NCI-H128 (cell line): Measurements from ENCODE around the gene CHST6.
"Not testable (repeated sequence)": the region's sequence is repeated elsewhere in the genome, so short reads cannot be mapped to it uniquely, and the experiment has no call there.

Experiments
- DNase-seq: peaks from one replicate; lab custom pipeline; 2025; ENCODE audit not compliant: unreplicated experiment; lab: John Stamatoyannopoulos, UW

Gene CHST6

GRCh38 chr16:75495076-75495674, at the start of gene CHST6:
TSS of gene CHST6 (minus strand) at chr16:75495441. CDS start at chr16:75479828, 15,613 bp downstream.
- DNase-seq, result no peak

DNA sequence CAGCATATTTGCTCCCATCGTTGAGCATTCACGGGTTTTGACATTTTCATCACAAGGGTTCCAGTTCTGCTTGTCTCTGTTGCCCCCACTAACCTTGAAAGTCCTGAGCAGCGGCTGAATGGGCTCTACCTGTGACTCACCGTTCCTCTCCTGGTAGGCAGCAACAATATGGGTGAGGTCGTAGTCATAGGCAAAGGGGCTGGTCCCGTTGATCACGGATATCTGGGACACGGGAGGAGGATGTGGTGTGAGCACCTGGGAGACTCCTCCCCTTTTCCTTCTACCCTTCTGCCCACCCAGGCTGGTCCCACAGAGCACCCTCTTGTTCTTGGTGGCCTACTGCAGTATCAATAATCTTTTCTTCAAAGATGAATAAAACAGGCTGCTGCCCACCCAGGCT, 47.2 kb upstream of the CHST6 start:
- not testable (repeated sequence) for DNase-seq

DNA sequence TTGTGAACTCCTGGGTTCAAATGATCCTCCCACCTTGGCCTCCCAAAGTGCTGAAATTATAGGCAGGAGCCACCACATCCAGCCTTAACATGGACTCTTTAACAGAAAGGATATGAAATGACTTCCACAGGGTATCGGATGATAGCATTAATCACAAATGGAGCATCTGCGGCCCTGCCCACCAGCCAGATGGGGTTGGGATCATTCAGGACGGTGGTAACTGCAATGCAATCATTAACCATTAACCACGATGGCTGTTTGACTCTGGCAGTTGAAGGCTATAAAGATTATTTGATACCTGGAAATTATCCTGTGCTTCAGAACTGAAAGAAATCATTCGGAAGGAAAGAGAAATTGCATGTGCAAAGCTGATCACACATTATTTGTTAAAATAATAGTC, 46.0 kb upstream of the CHST6 start:
- DNase-seq, result no peak

DNA sequence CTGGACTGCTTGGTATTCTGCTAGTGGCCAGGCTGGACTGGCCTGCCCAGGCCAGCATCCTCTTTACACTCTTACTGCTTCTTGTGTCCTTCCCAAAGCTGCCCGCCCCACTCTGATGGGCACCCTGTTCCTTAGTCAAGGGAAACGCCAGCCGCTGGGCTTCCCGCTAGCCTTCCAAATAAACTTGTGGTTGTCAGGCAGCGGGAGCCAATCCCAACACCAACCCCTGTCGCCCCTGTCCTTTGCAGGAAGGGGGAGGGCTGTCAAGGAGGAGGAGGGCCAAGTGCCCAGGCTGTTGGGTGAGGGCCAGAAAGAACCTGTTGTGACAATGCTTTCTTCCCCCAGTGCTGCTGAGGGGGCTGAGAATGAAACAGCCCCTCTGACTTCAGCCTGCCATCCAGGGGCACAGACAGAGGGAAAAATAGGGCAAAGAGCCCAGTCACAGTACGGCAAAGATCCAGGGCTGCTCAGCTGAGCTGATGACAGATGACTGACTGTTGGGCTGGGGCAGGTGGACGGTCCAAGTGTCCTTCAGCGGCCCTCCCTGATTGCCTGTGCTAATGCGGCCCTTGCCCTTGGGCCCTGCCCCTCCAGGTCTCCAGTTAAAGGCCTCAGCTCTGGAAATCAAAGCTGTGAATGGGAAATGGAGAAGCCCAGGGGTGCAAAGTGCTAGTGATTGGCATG, 43.8 kb upstream of the CHST6 start:
- not testable (repeated sequence) for DNase-seq

GRCh38 chr16:75537776-75538175, 42.5 kb upstream of the CHST6 start:
- DNase-seq, result no peak

DNA sequence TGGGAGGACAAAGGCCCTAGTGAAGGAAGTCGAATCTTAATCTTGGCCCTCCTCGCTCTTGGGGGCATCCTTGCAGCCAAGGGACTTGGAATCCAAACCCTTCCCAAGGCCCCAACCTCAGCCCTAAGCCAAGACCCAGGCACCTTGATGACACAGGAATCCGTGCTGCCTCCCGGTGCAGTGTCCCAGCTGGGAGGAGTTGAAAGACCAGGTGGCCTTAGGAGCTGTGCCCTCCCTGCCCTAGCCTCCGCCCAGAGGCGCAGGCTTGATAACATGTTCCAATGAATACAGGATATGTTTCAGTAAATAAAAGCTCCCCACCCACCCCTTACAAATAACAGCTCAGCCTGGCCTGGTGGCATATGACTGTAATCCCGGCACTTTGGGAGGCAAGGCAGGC, 40.7 kb upstream of the CHST6 start, which contains the start of gene CHST5:
TSS of gene CHST5 (minus strand) at position 208 of the 400 bp plus-strand sequence. CDS start 5,724 bp downstream, outside the sequence.
- no peak for DNase-seq

DNA sequence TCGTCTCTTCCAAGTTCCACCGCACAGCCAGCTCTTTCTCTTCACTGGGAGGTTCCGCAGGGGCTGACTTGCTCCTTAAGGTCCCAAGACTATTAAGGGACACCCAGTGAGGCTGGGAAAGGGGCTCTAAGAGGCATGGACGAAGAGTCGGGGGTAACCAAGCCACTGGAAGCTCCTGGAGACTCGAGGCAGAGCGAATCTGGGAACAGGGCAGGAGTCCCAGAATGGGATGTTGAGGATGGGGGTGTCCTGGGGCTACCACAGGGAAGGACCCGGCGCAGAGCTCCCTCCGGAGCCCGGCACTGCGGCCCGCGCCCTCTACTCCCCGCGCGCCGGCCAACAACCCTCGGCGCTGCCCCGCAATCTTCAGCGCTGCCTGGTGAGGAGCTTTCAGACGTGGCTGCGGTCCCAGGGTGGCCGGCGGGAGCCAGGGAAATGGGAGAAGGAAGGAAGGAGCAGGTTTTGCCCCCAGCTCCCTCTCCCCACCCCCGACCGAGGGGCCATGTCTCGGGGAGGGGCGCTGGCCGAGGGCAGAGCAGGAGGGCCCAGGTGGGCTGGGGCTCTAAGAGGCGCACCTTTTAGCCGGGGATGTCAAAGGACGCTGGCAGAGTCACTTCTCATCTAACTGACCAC, 40.1 kb upstream of the CHST6 start:
- DNase-seq, result no peak

DNA sequence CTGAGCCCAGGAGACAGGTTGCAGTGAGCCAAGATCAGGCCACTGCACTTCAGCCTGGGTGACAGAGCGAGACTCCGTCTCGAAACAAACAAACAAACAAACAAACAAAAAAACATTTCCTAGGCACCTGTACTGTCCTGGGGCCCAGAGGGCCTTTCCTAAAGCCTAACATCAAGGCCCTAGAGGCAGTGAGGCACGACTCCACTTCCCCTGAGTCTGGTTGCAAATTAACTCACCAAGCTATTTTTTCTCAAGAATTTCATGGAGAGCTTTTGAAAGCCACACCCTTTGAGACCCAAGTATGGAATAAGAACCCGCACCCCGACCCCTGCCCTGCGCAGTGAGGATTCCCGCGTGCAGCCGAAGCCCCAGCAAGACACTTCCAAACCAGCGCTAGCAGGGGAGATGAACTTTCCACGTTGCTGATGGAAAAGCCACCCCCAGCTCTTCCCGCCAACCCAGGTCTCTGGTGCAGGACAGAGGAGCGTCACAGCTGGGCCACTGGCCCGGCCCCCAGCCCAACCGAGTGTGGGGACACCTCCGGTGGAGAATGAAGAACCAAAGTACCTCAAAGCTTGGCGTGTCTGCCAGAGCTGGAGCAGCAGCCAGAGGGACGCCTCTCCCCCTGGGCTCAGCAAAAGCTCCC, 39.4 kb upstream of the CHST6 start:
- no peak for DNase-seq

- DNase-seq, result no peak
Observed at GRCh38 chr16:75532791-75533190, 37.5 kb upstream of the CHST6 start.

- no peak for DNase-seq
Observed at GRCh38 chr16:75532142-75532765, 37.0 kb upstream of the CHST6 start.

GRCh38 chr16:75529959-75530358, 34.7 kb upstream of the CHST6 start:
- DNase-seq, result no peak

DNA sequence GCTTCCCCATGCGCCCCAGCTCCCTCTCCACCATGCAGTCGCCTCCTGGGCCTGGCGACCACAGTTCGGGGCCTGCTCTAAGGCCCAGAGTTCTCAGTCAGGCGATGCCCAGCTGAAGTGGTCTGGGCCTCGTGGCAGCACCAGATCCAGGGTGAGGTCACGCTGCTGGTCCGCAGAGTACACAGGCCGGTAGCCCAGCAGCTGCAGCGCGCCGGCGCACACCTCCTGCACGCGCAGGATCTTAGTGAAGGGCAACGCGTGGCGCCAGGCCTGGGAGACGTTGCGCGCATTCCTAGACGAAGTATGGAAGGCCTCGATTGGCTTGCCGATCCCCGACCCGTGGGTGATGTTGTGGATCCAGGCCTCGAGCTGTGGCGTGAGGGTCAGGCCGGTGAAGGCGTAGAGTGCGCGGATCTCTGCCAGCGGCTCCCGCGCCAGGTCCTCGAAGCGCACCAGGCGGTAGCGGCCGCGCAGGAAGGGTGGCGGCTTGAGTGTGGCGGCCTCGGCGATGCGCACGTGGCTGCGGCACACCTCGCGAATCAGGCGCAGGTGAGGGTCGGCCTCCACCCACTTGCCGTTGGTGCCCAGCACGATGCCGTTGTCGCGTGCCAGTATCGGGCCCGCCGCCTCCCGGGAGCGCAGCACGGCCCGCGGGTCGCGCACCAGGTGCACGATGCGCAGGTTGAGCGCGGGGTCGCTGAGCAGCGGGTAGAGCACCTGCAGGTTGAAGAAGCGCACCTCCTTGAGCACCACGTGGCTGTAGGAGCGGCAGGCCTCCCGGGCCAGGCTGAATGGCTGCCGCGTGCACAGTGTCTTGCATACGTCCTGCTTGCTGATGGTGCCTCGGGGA, 34.0 kb upstream of the CHST6 start:
- no peak for DNase-seq

DNA sequence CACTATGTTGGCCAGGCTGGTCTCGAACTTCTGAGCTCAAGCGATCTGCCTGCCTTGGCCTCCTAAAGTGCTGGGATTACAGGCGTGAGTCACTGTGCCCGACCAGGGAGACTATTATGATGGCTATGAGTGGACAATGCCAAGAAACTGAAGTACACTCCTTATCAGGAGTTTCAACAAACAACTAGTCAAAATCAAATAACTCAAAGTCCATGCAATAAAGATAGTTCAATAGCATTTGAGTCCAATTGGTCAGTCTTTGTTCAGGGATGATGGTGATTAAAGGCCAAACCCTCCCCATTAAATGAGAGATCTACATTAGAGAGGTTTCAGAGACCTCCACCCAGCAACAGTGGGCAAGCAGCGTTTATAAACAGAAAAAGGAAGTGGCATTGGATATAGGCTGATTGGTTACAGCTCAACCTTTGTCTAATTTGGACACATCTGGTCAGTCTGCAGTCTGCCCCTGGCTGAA, 32.6 kb upstream of the CHST6 start:
- DNase-seq, result no peak

GRCh38 chr16:75526032-75526790, 31.0 kb upstream of the CHST6 start:
- no peak for DNase-seq

- DNase-seq, result no peak
Observed at GRCh38 chr16:75519175-75519574, 23.9 kb upstream of the CHST6 start.

DNA sequence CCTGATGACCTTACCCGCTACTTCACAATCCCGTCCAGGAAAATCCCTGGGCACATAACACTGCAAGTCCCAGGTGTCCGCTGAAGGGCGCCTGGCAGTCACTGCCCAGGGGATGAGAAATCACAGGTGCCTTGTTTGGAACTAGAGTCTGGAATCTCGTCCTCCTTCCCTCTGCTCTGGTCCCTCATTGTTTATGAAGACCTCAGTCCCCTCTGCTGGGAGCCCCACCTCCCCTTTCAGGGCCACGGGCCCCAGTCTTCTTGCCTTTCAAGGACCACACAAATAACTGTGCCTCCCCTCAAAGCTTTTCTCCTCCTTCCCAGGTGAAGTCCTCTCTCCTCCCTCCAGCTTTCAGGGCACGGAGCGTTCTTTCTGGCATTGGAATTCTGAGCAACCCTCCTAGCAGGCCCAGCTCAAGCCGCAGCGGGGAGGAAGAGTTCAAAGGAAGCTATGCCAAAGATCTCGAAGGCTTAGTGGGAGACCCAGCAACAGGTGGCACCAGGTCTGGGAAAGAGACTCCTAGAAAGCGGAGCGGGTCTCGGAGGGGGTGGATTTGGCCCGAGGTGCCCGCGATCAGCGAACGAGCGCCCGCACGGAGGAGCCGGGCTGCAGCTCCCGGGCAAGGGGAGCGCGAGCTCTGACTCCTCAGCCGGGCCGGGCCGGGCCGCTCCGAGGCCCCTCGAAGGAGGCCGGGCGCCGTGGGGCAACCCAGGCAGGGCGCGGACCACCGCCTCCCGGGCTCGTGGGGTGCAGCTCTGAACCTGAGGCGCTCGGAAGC, 21.1 kb upstream of the CHST6 start:
- DNase-seq, result not testable (repeated sequence)

DNA sequence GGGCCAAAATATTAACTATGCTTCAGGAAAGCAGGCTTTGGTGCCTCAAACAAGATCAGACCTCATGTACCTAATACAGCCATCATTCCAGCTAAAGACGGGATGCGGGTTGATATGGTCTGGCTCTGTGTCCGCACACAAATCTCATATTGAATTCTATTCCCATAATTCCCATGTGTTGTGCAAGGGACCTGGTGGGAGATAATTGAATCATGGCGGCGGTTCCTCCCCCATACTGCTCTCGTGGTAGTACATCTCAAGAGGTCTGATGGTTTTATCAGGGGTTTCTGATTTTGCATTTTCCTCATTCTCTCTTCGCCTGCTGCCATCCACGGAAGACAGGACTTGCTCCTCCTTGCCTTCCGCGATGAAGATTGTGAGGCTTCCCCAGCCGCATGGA, 19.1 kb upstream of the CHST6 start:
- DNase-seq, result no peak

DNA sequence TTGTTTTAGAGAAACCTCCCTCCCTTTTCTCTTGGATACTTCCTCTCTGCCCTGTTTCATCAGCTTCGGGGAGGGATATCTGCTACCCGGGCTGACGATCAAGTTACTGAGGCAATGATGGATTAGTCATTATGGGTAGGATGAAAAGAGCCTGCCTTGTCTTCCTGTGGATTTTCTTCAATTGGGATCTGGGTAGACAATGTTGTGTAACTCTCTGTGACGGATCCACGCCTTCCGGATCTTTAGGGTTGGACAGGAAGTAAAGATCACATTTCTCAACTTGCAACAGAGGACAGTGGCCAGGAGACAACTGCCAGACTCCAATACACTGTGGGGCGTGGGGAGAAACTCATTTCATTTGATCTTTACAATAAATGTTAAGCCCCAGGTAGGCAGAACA, 11.3 kb upstream of the CHST6 start:
- DNase-seq, result no peak

DNA sequence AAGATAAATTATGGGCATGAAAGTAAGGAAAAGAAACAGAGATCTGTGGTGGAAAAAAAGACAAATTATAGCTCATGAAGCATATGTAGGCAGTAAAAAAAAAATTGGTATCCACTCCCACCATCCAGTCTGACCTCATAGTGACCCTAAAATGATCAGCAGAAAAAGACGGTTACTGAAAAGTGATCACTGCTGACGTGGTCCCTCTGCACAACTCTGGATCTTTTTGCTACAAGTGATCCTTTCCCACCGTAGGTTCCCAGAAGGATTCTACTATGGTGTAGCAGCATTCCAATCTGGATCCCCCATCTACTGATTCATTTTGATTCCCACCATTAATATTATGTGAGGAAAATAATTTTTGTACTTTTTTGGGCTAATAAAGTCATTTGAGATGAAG, 10.9 kb upstream of the CHST6 start:
- DNase-seq, result no peak
